ENCODE measurements around the gene GTPBP2.
"Not testable (repeated sequence)": the region's sequence is repeated elsewhere in the genome, so short reads cannot be mapped to it uniquely, and the experiment has no call there.

Gene GTPBP2

GRCh38 chr6:43604174-43604573, 24.9 kb downstream of the GTPBP2 start:
- H3K4me2 ChIP-seq (ENCODE audit: low read depth, low read length), result no peak overlapping the region
- no peak overlapping the region for H2AFZ ChIP-seq (ENCODE audit: low read length)
- no peaks in the 10 kb centered on the region for H3K9me2 ChIP-seq (replicated peaks; ENCODE audit: insufficient read depth, low read length)
- no peaks in the 10 kb centered on the region for H3F3A ChIP-seq (ENCODE audit: insufficient read depth, low read length)
- no peaks in the 10 kb centered on the region for H4K20me1 ChIP-seq (ENCODE audit: insufficient read depth, low read length)
- H3K79me2 ChIP-seq (ENCODE audit: low read length), result no peaks in the 10 kb centered on the region; the same call in 1 of the 2 replicates
- H3K9me3 ChIP-seq (replicated peaks; ENCODE audit: insufficient read depth, low read length), result no peaks in the 10 kb centered on the region
- peaks cover 3% of the 10 kb centered on the region; the same call in 1 of the 2 replicates for H3K36me3 ChIP-seq (replicated peaks; ENCODE audit: insufficient read depth, low read length)
- no peak overlapping the region for H3K27ac ChIP-seq (ENCODE audit: low read length)
- no peak overlapping the region for H3K4me3 ChIP-seq (ENCODE audit: low read length)
- H3K27me3 ChIP-seq (replicated peaks; ENCODE audit: insufficient read depth, low read length), result no peaks in the 10 kb centered on the region
- no peak for DNase-seq
- no peak overlapping the region for H3K9ac ChIP-seq (ENCODE audit: low read length)
- H3K4me1 ChIP-seq (ENCODE audit: low read length), result no peaks in the 10 kb centered on the region
- TF ChIP-seq CTCF (IDR thresholded peaks at IDR 0.05; ENCODE audit: low read length), result no peak
- no peak for TF ChIP-seq EZH2phosphoT487 (IDR thresholded peaks at IDR 0.05; ENCODE audit: low read length)
- TF ChIP-seq EZH2 (optimal IDR thresholded peaks at IDR 0.05; ENCODE audit: low read depth, low read length), result no peak

GRCh38 chr6:43600595-43600994, 28.5 kb downstream of the GTPBP2 start:
- no peak overlapping the region for H3K27ac ChIP-seq (ENCODE audit: low read length)
- H3F3A ChIP-seq (ENCODE audit: insufficient read depth, low read length), result no peaks in the 10 kb centered on the region
- no peaks in the 10 kb centered on the region for H3K9me2 ChIP-seq (replicated peaks; ENCODE audit: insufficient read depth, low read length)
- no peak overlapping the region for H3K9ac ChIP-seq (ENCODE audit: low read length)
- H4K20me1 ChIP-seq (ENCODE audit: insufficient read depth, low read length), result no peaks in the 10 kb centered on the region
- H3K9me3 ChIP-seq (replicated peaks; ENCODE audit: insufficient read depth, low read length), result no peaks in the 10 kb centered on the region
- TF ChIP-seq EZH2 (optimal IDR thresholded peaks at IDR 0.05; ENCODE audit: low read depth, low read length), result no peak
- TF ChIP-seq CTCF (IDR thresholded peaks at IDR 0.05; ENCODE audit: low read length), result no peak
- no peak for TF ChIP-seq EZH2phosphoT487 (IDR thresholded peaks at IDR 0.05; ENCODE audit: low read length)
- DNase-seq, result no peak
- no peak overlapping the region for H3K4me3 ChIP-seq (ENCODE audit: low read length)
- H2AFZ ChIP-seq (ENCODE audit: low read length), result no peak overlapping the region
- no peaks in the 10 kb centered on the region for H3K79me2 ChIP-seq (ENCODE audit: low read length)
- no peaks in the 10 kb centered on the region for H3K4me1 ChIP-seq (ENCODE audit: low read length)
- no peak overlapping the region for H3K4me2 ChIP-seq (ENCODE audit: low read depth, low read length)
- no peaks in the 10 kb centered on the region for H3K27me3 ChIP-seq (replicated peaks; ENCODE audit: insufficient read depth, low read length)
- H3K36me3 ChIP-seq (replicated peaks; ENCODE audit: insufficient read depth, low read length), result 0 out of 2 replicates have a peak, but pooled peaks cover 3% of the 10 kb centered on the region

GRCh38 chr6:43593938-43594337, 35.1 kb downstream of the GTPBP2 start:
- Histone ChIP-seq H3K27me3 (replicated peaks; ENCODE audit: insufficient read depth, low read length) (no peaks in the 10 kb centered on the region), H3K4me1 (ENCODE audit: low read length) (no peaks in the 10 kb centered on the region), H2AFZ (ENCODE audit: low read length) (no peak overlapping the region), H3K36me3 (replicated peaks; ENCODE audit: insufficient read depth, low read length) (no peaks in the 10 kb centered on the region; the same call in 1 of the 2 replicates), H3K9me3 (replicated peaks; ENCODE audit: insufficient read depth, low read length) (no peaks in the 10 kb centered on the region), H3K9me2 (replicated peaks; ENCODE audit: insufficient read depth, low read length) (no peaks in the 10 kb centered on the region), H3F3A (ENCODE audit: insufficient read depth, low read length) (no peaks in the 10 kb centered on the region), H3K4me3 (ENCODE audit: low read length) (no peak overlapping the region), H3K4me2 (ENCODE audit: low read depth, low read length) (no peak overlapping the region), H3K27ac (ENCODE audit: low read length) (no peak overlapping the region), H3K79me2 (ENCODE audit: low read length) (peaks cover 35% of the 10 kb centered on the region), H4K20me1 (ENCODE audit: insufficient read depth, low read length) (no peaks in the 10 kb centered on the region), H3K9ac (ENCODE audit: low read length) (no peak overlapping the region)
- TF ChIP-seq EZH2phosphoT487 (IDR thresholded peaks at IDR 0.05; ENCODE audit: low read length), result no peak
- no peak for TF ChIP-seq EZH2 (optimal IDR thresholded peaks at IDR 0.05; ENCODE audit: low read depth, low read length)
- no peak for TF ChIP-seq CTCF (IDR thresholded peaks at IDR 0.05; ENCODE audit: low read length)
- no peak for DNase-seq

- not testable (repeated sequence) for H3K4me2 ChIP-seq (ENCODE audit: low read depth, low read length); H2AFZ ChIP-seq (ENCODE audit: low read length); H3K9ac ChIP-seq (ENCODE audit: low read length); H3K27me3 ChIP-seq (replicated peaks; ENCODE audit: insufficient read depth, low read length); H3K9me3 ChIP-seq (replicated peaks; ENCODE audit: insufficient read depth, low read length); H3K9me2 ChIP-seq (replicated peaks; ENCODE audit: insufficient read depth, low read length); DNase-seq; H3K4me1 ChIP-seq (ENCODE audit: low read length); H3F3A ChIP-seq (ENCODE audit: insufficient read depth, low read length); H3K4me3 ChIP-seq (ENCODE audit: low read length); H4K20me1 ChIP-seq (ENCODE audit: insufficient read depth, low read length); H3K36me3 ChIP-seq (replicated peaks; ENCODE audit: insufficient read depth, low read length); H3K27ac ChIP-seq (ENCODE audit: low read length)
- peaks cover 57% of the 10 kb centered on the region for H3K79me2 ChIP-seq (ENCODE audit: low read length)
Observed at GRCh38 chr6:43589564-43589963, 39.5 kb downstream of the GTPBP2 start.
